ENCODE measurements around the gene FRMD4A.
A peak's percentile ranks its signal among the peaks of the same experiment; 100 is the strongest.
"Not testable (repeated sequence)": the region's sequence is repeated elsewhere in the genome, so short reads cannot be mapped to it uniquely, and the experiment has no call there.

Gene FRMD4A

GRCh38 chr10:13896146-13896545 lies 434.6 kb downstream of the FRMD4A start:
- not testable (repeated sequence) for DNase-seq

GRCh38 chr10:13894412-13895093 lies 436.2 kb downstream of the FRMD4A start:
- no peak for DNase-seq

- no peak for DNase-seq
Observed at GRCh38 chr10:13893926-13894325, 436.8 kb downstream of the FRMD4A start.

GRCh38 chr10:13892871-13893270 lies 437.9 kb downstream of the FRMD4A start:
- DNase-seq = no peak

GRCh38 chr10:13892001-13892491 lies 438.7 kb downstream of the FRMD4A start:
- DNase-seq = no peak

GRCh38 chr10:13891128-13892000 lies 439.4 kb downstream of the FRMD4A start:
- peak in 1 of 2 experiments; percentile 34 for DNase-seq

- DNase-seq = no peak
Observed at GRCh38 chr10:13890233-13891127, 440.2 kb downstream of the FRMD4A start.

- DNase-seq = no peak
Observed at GRCh38 chr10:13887761-13888160, 443.0 kb downstream of the FRMD4A start.

- no peak for DNase-seq
Observed at GRCh38 chr10:13885238-13885990, 445.3 kb downstream of the FRMD4A start.

- no peak for DNase-seq
Observed at GRCh38 chr10:13883636-13884444, 446.9 kb downstream of the FRMD4A start.

GRCh38 chr10:13882119-13882711 lies 448.5 kb downstream of the FRMD4A start:
- no peak for DNase-seq

GRCh38 chr10:13880760-13881159 lies 450.0 kb downstream of the FRMD4A start:
- DNase-seq = no peak

- peak in 1 of 2 experiments; percentile 32 for DNase-seq
Observed at GRCh38 chr10:13877154-13877909, 453.4 kb downstream of the FRMD4A start.

GRCh38 chr10:13873196-13873595 lies 457.5 kb downstream of the FRMD4A start:
- no peak for DNase-seq

GRCh38 chr10:13872411-13872810 lies 458.3 kb downstream of the FRMD4A start:
- DNase-seq = no peak

GRCh38 chr10:13871776-13872175 lies 458.9 kb downstream of the FRMD4A start:
- DNase-seq = no peak

- DNase-seq = no peak
Observed at GRCh38 chr10:13871011-13871410, 459.7 kb downstream of the FRMD4A start.

- DNase-seq = no peak
Observed at GRCh38 chr10:13869295-13869664, 461.4 kb downstream of the FRMD4A start.

GRCh38 chr10:13868528-13869294 lies 462.0 kb downstream of the FRMD4A start:
- DNase-seq = no peak

Measured in NCI-H446 (cell line).